CD4-positive, alpha-beta T cell treated with Interleukin-6 at 100 ng/mL for 8 hours (primary cell): ENCODE results near the gene FBXL17.

Experiments
- DNase-seq: peaks from one replicate; pipeline ENCODE4 v3.0.0-alpha.2; 2020; ENCODE audit warnings: mixed read lengths, low spot score

FBXL17 gene

GRCh38 chr5:107858324-107858723 lies 523.6 kb downstream of the FBXL17 start:
- no peak for DNase-seq

DNA sequence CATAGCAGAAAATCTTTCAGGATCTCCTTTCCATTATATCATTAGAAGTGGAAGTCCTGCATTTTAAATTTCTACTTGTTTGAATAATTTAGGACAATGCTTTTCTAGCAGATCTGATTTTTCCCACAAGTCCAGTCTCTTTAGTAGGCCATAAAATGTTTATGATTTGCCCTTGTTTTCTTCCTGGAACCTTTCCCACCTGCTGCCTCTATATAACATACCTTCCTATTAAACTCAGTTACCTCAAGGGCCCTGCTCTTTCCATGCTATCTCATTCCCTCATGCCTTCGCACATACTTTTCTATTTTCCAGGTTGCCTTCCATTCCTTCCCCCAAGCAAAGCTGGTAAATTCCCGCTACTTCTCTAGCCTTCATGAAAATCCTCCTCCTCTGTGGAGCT lies 524.1 kb downstream of the FBXL17 start:
- DNase-seq, result no peak

DNA sequence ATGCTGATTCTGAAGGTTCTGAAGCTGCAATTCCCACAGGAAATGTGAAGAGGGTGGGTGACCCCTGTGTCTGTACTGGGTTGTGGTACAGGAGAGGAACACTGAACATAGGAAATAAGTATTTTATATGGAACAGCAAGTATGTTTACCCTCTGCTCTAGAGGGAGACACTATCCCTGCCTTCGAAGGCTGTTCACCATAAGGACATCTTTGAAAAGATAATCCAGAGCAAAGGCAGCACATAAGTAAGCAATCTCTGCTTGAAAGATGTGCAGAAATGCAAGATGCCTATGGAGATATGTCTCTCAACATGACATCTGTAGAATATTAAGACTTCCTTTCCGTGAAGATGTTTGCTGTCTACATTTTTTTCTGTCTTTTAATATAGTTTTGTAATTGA lies 526.7 kb downstream of the FBXL17 start:
- no peak for DNase-seq

DNA sequence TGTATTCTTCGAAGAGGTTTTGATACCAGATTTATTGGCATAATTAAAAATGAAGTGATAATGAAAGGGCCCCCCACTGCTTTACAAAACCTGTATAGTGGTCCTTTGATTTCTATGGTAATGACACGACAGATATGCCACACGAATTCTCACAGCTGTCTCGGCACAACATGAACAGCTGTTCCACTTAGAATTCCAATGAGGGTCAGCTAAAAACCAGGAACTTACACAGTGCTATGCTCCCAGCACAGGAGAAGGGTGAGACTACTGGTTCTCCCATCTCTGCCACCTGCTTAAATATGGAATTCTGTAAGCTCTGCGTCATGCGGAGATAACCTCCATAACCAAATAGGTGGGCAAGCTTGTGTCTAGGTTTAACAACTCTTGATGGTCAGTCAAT lies 528.2 kb downstream of the FBXL17 start:
- DNase-seq, result no peak

DNA sequence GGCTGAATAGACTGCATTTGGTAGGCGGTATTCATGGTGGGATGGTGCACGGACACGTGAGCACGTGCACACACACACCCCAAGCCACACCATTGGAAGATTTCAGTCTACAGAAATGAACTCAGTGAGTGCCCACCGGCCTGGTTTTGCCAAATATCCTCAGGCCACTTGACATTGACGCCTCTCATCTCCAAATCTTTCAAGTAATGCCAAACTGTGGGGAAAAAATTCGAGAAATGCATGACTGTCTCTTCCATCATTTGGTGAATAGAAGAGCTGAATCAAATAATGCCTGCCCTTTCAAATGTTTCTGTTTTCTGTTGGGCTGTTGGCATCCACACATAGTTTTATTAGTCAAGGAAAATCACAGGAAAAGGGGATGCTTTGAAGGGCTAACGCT lies 528.9 kb downstream of the FBXL17 start:
- DNase-seq, result no peak

GRCh38 chr5:107849118-107849517 lies 532.8 kb downstream of the FBXL17 start:
- no peak for DNase-seq

DNA sequence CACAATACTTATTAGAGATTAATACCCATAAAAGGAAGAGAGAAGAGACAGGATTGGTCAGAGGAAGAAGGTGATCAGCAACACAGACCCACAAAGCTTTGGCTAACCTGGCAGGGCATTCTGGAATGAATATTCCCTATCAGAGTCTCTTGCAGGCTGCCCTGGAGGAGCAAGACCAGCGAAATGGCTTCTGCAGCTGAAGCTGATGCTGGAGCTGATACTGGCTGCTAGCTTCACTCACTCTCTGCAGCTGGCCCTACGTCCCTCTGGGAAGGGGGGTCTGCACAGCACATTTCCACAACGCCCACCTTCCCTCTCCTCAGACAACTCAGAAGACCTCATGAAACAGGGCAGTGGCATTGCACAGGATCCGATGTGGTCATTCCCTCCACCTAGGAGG lies 541.3 kb downstream of the FBXL17 start:
- DNase-seq, result no peak

DNA sequence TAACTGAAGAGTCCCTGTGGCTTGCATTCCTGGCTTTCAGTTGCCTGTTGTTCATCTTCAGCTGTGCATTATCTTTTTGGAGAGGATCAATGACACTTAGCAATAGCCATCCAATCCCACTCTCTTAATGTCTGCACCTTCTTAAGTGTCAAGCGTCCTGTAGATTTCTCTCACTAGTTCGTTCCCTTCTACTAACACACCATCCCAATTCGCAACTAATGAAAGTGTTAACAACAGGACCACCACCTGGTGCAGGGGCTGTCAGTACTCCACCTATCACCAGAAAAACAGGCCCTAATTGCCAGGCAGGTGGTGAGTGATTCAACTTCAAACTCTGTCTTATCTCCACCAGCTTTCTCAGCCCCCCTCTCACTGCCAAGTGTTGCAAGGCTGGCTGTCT lies 541.7 kb downstream of the FBXL17 start:
- no peak for DNase-seq

GRCh38 chr5:107835096-107835495 lies 546.8 kb downstream of the FBXL17 start:
- DNase-seq, result no peak

- no peak for DNase-seq
Measured at GRCh38 chr5:107832746-107833145, 549.2 kb downstream of the FBXL17 start.

GRCh38 chr5:107831612-107832395 lies 550.1 kb downstream of the FBXL17 start:
- DNase-seq, result no peak

GRCh38 chr5:107830750-107831149 lies 551.1 kb downstream of the FBXL17 start:
- DNase-seq, result no peak

DNA sequence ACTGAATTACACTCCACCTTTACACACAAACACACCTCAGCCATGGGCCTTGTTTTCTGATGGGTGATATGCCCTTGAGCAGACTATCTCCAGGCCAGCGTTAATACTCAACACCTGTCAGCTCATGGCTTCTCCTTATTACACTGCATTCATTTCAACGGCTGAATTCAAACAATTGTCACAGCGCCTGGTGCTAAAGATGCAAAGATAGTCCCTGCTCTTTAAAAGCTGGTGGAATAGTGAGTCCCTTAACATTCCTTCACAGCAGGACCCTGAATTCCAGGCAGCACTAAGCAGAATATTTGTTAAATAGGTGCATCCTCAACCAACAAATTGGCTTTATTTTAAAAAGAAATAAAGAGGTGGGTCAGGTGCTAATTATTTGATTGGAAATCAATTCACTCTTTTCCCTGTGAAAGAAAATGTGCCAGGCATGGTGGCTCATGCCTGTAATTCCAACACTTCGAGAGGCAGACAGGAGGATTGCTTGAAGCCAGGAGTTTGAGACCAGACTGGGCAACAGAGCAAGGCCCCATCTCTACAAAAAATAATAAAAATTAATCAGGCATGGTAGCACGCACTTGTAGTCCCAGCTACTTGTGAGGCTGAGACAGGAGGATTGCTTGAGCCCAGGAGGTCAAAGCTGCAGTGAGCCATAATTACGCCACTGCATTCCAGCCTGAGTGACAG lies 555.4 kb downstream of the FBXL17 start:
- DNase-seq, result no peak

GRCh38 chr5:107824821-107825220 lies 557.1 kb downstream of the FBXL17 start:
- DNase-seq, result no peak

DNA sequence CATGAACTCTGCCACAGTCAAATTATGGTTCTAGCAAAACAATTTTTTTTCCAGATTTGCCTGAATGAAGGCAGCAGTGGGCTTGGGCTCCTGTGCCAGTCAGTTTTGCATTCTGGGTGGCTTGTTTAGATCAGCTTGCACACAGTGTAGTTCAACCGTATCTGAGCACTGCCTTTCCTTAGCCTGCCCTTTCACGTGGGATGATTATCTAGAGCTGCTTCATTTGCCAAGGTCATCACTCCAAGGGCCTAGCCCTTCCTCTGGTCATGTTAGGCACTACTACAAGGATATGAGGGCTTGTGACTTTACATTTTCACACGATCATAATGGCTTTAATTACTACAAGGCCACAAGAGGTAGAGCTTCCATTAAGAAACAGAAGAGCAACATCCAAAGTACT lies 560.6 kb downstream of the FBXL17 start:
- DNase-seq, result no peak

DNA sequence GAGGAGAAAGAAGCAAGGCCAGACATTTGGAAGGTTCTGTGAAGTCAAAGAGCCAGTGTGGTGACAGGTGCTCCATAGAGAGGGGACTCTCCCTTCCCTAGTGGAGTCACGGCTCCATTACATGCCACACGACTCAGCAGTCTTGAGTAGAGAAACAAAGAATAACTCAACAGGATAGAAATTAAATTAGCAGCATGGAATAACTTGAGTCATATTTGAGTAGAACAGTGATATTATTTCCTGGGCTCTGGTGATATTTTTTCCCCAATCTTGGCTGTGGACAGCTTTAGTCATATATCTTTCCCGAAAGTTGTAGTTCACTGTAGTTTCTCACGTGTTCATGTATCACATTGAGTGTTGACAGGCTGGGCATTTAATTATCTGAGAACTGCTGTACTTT lies 561.5 kb downstream of the FBXL17 start:
- no peak for DNase-seq

DNA sequence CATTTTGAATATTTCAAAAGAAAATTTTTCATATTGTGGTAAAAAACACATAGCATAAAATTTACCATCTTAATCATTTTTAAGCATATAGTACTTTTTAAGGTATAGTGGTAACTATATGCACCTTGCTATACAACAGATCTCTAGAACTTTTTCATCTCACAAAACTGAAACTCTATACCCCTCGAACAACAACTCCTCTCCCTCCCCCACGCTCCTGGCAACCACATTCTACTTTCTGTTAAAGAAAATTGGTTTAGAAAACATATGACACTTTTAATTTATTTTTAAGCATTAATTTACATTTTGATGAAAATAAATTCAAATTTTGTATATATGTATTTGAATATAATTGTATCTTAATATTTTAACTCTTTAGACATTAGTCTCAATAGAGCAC lies 563.9 kb downstream of the FBXL17 start:
- no peak for DNase-seq

DNA sequence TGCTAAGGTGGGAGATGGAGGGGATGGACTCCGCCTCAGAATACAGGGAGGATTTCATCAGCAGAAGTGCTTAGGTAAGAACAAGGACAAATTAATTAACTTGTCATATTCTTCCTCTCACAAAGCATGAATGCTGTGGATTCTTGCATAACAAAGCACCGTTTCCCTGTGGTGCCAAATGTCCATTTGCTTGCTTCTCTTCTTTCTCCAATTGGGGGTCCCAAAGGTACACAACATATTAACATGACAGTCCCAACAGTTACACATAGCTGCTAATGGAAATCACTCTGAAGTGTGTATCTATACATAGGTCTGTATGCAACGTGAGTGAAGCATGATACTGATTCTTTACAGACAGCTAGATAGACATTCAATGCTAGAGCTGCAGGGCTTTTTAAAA lies 564.5 kb downstream of the FBXL17 start:
- no peak for DNase-seq

DNA sequence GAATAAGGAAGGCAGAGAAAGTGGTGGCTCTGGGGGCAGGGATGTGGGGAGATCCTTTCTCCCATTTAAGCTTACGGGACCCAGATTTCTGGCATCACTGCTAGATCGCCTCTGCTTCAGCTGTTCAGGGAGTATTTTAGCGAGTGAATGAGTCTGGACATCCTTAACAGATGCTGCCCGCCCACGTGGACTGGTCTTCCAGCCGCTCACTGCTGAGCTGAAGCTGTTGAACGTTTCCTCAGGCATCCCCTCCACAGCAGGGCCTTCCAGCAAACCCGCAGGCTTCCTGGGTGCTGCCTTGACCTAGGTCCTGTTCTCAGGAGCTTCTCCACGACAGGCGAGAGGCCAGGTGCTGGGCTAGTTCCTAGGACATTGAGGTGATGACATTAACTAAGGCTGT lies 566.8 kb downstream of the FBXL17 start:
- DNase-seq, result no peak

DNA sequence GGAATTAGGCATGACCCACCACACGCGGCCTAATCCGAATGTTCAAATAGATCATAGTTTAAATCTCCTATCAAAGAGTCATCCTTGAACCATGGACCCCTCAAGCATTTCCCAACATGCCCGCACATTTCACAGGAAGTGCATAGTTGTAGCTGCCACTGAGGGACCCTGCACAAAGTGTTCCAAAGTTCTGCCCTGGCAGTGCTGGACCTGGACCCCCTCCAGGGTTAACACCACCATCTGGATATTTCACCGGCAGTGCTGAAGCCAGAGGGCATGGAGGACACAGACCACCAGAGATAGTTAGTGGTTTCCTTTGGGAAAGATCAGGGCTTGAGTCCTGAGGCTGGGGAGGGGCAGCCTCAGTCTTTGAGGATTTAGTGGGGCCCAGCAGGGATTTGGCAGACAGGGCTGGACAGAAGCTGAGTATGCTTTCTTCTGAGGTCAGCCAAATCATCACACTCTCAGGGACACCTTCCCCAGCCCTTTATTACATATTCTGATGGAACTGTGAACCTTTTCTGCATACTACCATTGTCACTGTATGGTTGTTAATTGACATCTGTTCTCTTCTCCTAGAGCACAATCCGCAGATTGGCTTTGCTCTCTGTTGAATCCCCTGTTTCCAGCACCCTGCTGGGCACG lies 567.6 kb downstream of the FBXL17 start:
- no peak for DNase-seq

DNA sequence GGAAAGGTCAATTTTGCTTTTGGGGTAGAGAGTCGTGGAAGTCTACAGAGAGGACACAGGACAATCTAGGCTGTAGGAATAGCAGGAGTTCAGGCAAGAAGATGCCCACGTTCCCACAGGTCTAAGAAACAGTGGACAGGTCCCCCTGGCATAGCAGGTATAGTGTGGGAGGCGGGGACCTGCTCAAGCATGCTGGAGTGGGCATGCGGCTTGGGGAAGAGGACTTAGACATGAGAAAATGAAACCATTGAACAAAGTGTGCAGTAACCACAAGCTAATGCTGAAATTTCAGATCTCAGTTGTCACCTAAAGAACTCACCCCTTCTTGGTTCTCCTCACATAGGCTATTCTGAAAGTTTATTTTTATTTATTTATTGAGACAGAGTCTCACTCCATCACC lies 568.3 kb downstream of the FBXL17 start:
- DNase-seq, result no peak

GRCh38 chr5:107812570-107813141 lies 569.2 kb downstream of the FBXL17 start:
- DNase-seq, result no peak
